ENCODE data around the gene HMCN1. TPM values are rescaled to one million over a fixed set of nuclear protein-coding genes. Genes with fewer than 3 reads are reported as not detected.

Gene HMCN1
- total RNA-seq, 4 donors from 2014 or later: 11.6 to 95.9 (median 78.6) TPM

GRCh38 chr1:185735701-185736064 lies 1.5 kb downstream of the HMCN1 start:
- Histone ChIP-seq H3K36me3 (no peaks in the 10 kb centered on the region), H3K27me3 (no peaks in the 10 kb centered on the region), H3K9me3 (peaks cover 0 to 7% (median 0%) of the 10 kb centered on the region in 3 donors), H3K4me3 (peak overlapping the region; percentile 60 to 81), H3K4me1 (peaks cover 0 to 34% (median 3%) of the 10 kb centered on the region in 3 donors), H3K27ac (peak overlapping the region; percentile 90 to 94 (median 92))
- 6 to 14% methylated on average over 3 of the region's 3 CpGs for WGBS, 2 donors (ENCODE audit: low coverage in 1 of 2)
- TF ChIP-seq POLR2A (IDR thresholded peaks at IDR 0.05) (no peak), POLR2AphosphoS5 (IDR thresholded peaks at IDR 0.05) (no peak)
- ATAC-seq: no peak

- Histone ChIP-seq H3K27me3 (no peaks in the 10 kb centered on the region), H3K4me3 (no peak overlapping the region), H3K36me3 (no peaks in the 10 kb centered on the region), H3K4me1 (peaks cover 0 to 47% (median 4%) of the 10 kb centered on the region in 3 donors), H3K27ac (no peak overlapping the region), H3K9me3 (peaks cover 0 to 10% (median 0%) of the 10 kb centered on the region in 3 donors)
- WGBS, 2 donors (ENCODE audit: low coverage in 1 of 2): 90 to 91% methylated on average over 2 of the region's 2 CpGs
- TF ChIP-seq POLR2A (IDR thresholded peaks at IDR 0.05) (no peak), CTCF (IDR thresholded peaks at IDR 0.05) (no peak)
- no peak for ATAC-seq
Observed at GRCh38 chr1:185739967-185740366, 5.8 kb downstream of the HMCN1 start.

- WGBS, 2 donors (ENCODE audit: low coverage in 1 of 2): 39 to 56% methylated on average over 3 of the region's 3 CpGs
- Histone ChIP-seq H3K27me3 (no peaks in the 10 kb centered on the region), H3K4me1 (peaks cover 0 to 57% (median 7%) of the 10 kb centered on the region in 3 donors), H3K4me3 (no peak overlapping the region), H3K27ac (peak overlapping the region in 2 of 4 donors; percentile 28 to 50), H3K9me3 (peaks cover 0 to 10% (median 0%) of the 10 kb centered on the region in 3 donors), H3K36me3 (no peaks in the 10 kb centered on the region)
- no peak for TF ChIP-seq POLR2AphosphoS5 (IDR thresholded peaks at IDR 0.05)
- TF ChIP-seq CTCF (IDR thresholded peaks at IDR 0.05): no peak
- no peak for TF ChIP-seq EP300 (IDR thresholded peaks at IDR 0.05)
- no peak for TF ChIP-seq POLR2A (IDR thresholded peaks at IDR 0.05)
- peak; percentile 73 for ATAC-seq
Observed at GRCh38 chr1:185741551-185741950, 7.4 kb downstream of the HMCN1 start.

- no peak for TF ChIP-seq POLR2AphosphoS5 (IDR thresholded peaks at IDR 0.05)
- TF ChIP-seq CTCF (IDR thresholded peaks at IDR 0.05): no peak
- no peak for TF ChIP-seq EP300 (IDR thresholded peaks at IDR 0.05)
- no peak for TF ChIP-seq POLR2A (IDR thresholded peaks at IDR 0.05)
- no peak for ATAC-seq
- Histone ChIP-seq H3K9me3 (peaks cover 0 to 10% (median 0%) of the 10 kb centered on the region in 3 donors), H3K4me1 (peaks cover 0 to 57% (median 7%) of the 10 kb centered on the region in 3 donors), H3K27me3 (no peaks in the 10 kb centered on the region), H3K4me3 (no peak overlapping the region), H3K27ac (peak overlapping the region in 2 of 4 donors; percentile 28 to 50), H3K36me3 (no peaks in the 10 kb centered on the region)
Observed at GRCh38 chr1:185742403-185742802, 8.2 kb downstream of the HMCN1 start.

GRCh38 chr1:185745165-185745564 lies 11.0 kb downstream of the HMCN1 start:
- no peak for ATAC-seq
- Histone ChIP-seq H3K4me3 (no peak overlapping the region), H3K27ac (peak overlapping the region; percentile 42 to 63 (median 56)), H3K4me1 (peaks cover 0 to 65% (median 10%) of the 10 kb centered on the region in 3 donors), H3K9me3 (peaks cover 0 to 10% (median 0%) of the 10 kb centered on the region in 3 donors), H3K36me3 (no peaks in the 10 kb centered on the region), H3K27me3 (no peaks in the 10 kb centered on the region)
- 44 to 56% methylated on average over 4 of the region's 4 CpGs for WGBS, 2 donors (ENCODE audit: low coverage in 1 of 2)
- no peak for TF ChIP-seq EP300 (IDR thresholded peaks at IDR 0.05)

GRCh38 chr1:185759061-185759460 lies 24.9 kb downstream of the HMCN1 start:
- WGBS, 2 donors (ENCODE audit: low coverage in 1 of 2): 78 to 100% methylated on average over 1 of the region's 1 CpG
- TF ChIP-seq CTCF (IDR thresholded peaks at IDR 0.05): no peak
- TF ChIP-seq POLR2AphosphoS5 (IDR thresholded peaks at IDR 0.05): no peak
- no peak for TF ChIP-seq EP300 (IDR thresholded peaks at IDR 0.05)
- TF ChIP-seq POLR2A (IDR thresholded peaks at IDR 0.05): no peak
- Histone ChIP-seq H3K27me3 (no peaks in the 10 kb centered on the region), H3K36me3 (no peaks in the 10 kb centered on the region), H3K27ac (no peak overlapping the region), H3K4me1 (peaks cover 0 to 6% (median 0%) of the 10 kb centered on the region in 3 donors), H3K4me3 (no peak overlapping the region), H3K9me3 (no peaks in the 10 kb centered on the region)
- ATAC-seq: no peak
